HG02840 (cell line): ENCODE data around the gene GLCCI1.
"Not testable (repeated sequence)": the region's sequence is repeated elsewhere in the genome, so short reads cannot be mapped to it uniquely, and the experiment has no call there.

Source experiments
- ATAC-seq: cut with Tn5 transposase; IDR thresholded peaks from one replicate; pipeline ENCODE4 v1.9.1; 2021; ENCODE audit warnings: mild to moderate bottlenecking, moderate library complexity, moderate number of reproducible peaks; ENCODE audit not compliant: unreplicated experiment, low FRiP score

The GLCCI1 gene

DNA sequence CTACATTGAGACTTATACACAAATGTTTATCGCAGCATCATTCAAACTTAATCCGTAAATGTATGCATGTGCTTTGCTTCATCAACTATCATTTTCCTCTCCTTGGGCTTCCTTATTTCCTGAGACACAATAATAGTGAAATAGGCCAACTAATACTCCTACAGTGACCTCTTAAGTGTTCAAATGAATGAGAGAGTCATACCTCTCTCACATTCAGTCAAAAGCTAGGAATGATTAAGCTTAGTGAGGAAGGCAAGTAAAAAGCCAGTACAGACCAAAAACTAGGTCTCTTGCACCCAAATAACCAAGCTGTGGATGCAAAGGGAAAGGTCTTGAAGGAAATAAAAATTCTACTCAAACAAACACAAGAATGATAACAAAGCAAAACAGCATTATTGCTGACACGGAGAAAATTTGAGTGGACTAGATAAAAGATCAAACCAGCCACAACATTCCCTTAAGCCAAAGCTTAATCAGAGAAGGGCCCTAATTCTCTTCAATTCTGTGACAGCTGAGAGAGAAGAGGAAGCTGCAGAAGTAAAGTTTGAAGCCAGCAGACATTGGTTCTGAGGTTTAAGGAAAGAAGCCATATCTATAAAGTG is 72.3 kb downstream of the GLCCI1 start:
- no peak for ATAC-seq

DNA sequence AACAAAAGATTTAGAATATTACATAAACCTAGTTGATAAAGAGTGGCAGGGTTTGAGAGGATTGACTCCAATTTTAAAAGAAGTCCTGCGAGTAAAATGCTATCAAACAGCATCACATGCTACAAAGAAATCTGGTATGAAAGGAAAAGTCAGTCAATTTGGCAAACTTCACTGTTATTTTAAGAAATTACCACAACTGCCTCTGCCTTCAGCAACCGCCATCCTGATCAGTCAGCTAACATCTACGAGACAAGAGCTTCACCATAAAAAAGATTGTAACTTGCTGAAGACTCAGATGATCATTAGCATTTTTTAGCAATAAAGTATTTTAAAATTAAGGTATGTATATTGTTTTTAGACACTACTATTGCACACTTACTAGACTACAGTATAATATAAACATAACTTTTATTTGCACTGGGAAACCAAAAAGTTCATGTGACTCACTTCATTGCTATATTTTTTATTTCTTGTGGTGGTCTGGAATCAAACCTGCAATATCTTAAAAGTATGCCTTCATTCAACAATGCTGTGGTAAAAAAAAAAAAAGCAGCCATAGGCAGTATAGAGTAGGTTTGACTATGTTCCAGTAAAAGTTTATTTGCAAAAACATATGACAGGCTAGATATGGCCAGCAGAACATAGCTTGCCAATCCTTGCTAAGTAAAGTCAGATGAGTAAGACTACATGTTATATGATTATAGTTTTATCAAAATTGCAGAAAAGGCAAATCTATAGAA is 74.4 kb downstream of the GLCCI1 start:
- ATAC-seq: no peak

DNA sequence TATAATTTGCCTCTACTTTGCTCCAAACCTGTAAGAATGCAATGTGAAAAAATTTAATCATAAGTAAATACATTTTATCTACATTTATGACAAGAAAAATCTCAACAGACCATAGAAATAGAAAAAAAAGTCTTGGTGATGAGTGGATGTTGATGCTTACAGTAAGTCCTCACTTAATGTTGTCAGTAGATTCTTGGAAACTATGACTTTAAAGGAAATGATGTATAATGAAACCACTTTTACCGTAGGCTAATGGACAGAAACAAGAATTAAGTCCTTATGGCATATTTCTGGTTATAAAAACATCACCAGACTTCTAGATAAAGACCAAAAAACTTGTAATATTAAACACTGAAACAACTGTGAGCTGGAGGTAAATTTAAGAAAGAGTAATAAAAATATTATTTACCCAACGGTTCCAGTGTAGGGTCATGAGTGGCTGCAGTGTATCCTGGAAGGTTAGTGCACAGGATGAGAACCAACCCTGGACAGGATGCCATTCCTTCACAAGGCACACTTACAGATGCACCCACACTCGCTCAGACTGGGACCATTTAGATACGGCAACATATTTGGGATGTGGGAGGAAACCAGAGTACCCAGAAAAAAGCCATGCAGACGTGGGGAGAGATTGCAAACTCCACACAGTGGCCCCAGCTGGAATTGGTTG is 76.3 kb downstream of the GLCCI1 start:
- ATAC-seq: no peak

DNA sequence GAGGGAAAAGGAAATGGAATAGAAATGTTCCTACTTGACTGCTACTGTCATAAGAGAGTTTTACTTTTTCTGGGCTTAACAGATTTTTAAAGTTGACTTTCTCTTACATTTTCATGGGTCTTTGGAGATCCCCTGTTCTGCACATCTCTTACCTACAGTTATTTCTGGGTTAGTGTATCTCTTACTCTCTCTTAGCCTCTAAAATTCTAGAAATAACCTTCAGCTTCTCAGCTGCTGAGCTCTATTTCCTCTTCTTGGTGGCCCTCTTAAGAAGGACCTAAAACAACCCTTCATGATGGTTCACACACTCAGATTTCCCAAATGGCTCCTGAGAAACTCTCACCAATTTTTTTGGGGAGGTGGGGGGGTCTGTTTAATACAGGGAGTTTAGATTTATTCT is 79.5 kb downstream of the GLCCI1 start:
- ATAC-seq: not testable (repeated sequence)

DNA sequence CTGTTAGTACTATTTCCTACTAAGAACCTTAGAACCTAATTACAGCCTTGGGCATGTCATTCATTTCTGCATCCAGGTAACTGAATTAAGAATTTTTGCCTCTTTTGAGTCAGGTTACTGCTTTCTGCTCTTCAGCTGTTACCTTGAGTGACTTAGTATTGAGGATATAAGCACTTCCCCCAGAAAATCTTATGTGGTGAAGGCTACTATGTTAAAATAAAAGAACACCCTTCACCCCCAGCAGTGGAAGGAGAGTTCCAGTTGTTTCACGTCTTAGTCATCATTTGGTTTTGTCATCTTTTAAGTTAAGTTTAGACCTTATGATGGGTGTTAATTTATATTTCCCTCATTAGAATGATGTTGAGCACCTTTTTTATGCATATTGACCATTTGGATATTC is 82.8 kb downstream of the GLCCI1 start:
- no peak for ATAC-seq

DNA sequence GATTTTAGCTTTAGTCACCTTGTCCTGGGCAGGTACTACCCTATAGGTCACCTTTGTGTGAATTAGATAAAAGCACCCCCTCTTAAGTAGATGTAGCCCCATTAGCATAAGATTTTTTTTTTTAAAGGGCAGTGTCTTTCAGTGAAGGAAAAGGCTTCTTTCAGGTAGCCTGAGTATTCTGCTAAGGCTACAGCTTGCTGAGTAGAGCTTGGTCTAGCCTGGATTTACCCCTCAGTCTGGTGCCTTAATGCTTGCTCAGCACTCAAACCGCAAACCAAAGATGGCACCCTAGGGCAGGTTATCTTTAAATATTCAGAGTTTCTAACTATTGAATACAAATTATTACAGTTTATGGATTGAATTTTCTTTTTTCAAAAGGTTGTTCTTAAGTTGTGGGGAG is 83.4 kb downstream of the GLCCI1 start:
- no peak for ATAC-seq

DNA sequence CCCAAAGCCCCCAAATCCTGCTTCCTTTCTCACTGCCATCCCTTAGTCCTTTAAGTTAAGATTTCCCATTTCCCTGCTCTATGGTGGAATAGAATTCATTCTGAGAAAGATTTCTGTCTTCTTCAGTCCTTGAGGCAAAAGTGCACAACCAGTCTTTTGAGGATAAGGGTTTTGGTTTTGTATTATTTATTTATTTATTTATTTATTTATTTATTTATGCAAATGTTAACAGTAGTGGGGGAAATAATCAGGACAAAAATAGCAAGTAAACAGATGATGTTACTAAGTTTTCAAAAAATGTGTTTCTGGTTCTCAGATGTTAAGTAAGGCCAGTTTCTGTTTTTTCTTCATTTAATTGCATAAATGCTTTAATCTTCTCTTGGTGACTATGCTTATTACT is 84.2 kb downstream of the GLCCI1 start:
- no peak for ATAC-seq

DNA sequence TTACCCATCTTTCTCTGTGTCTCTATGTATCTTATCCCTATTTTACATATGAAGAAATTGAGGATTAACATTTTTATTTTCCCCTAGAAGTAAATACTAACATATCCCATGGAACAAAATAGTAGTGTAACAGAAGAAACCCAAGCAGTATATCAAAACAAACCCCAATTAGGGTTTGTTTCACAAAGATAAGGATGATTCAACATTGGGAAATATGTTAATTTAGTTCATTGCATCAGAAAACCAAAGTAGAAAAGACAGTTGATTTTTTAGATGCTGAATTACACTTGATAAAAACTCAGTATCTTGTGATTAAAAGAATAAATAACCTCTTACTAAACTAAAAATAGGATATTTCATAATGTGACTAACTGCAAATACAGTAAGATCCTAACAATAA is 87.8 kb downstream of the GLCCI1 start:
- ATAC-seq: no peak

DNA sequence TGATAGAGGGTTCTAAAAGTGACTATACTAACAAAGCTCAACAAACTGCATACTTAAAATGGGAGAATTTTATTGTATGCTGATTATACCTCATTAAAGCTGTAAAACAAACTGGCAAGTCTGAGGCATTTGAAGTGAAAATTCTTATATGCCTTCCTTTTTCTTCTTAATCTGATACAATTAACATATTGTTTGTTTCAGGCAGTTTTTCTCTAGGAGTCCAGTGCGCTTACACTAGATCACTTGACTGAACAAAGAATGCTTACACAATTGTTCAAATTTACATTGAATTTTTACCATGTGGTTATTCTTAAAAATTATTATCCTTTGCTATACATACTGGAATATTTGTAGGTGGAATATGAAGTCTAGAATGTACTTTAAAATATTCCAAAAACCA is 89.0 kb downstream of the GLCCI1 start:
- ATAC-seq: no peak

DNA sequence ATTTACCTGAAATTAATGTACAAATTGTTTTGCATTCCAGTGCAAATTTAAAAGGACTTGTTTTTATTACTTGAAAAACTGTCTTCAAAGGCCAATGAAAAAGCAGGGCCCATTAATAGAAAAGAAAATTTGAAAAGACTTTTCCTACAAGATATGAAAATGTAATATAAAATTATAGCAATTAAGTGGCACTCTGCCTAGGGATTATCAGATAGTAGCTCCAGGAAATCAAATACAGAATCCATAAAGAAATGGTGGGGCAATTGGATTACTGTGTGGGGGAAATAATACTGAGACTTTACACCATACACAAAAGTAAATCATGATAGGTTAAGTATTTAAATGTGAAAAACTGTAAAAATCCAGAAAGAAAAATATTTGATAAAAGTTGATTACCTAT is 89.7 kb downstream of the GLCCI1 start:
- no peak for ATAC-seq

DNA sequence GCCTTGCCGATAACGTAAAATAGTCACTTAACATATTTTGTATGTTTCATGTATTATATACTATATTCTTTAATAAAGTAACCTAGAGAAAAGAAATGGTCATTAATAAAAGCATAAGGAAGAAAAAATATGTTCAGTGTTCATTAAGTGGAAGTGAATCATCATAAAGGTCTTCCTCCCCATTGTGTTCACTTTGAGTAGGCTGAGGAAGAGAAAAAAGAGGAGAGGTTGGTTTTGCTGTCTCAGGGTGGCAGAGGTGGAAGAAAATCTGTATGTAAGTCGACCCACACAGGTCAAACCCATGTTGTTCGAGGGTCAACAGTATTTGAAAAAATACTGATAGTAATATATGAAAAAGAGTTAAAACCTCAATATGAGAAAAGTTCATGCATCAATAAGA is 90.3 kb downstream of the GLCCI1 start:
- no peak for ATAC-seq

DNA sequence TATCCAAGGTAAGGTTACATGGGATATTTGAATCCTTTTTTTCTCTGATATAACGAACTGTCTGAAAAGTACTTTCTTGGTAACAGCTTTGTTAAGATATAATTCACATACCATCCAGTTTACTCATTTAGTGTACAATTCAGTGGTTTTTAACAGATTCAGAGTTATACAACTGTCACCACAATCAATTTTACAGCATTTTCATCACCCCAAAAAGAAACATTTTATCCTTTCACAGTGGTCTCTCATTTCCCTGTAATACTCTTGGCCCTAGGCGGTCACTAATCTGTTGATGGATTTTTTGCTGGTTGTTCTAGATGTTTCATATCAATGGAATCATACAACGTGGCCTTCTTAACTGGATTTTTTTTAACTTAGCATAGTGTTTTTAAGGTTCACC is 91.6 kb downstream of the GLCCI1 start:
- ATAC-seq: no peak

DNA sequence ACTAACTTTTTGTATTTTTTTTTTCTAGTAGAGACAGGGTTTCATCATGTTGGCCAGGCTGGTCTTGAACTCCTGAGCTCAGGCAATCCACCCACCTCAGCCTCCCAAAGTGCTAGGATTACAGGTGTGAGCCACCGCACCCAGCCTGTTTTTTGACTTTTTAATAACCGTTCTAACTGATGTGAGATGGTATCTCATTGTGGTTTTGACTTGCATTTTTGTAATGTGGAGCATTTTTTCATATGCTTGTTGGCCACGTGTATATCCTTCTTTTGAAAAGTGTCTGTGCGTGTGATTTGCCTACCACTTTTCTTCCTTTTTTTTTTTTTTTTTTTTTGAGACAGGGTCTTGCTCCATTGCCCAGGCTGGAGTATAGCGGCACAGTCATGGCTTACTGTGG is 94.7 kb downstream of the GLCCI1 start:
- ATAC-seq: not testable (repeated sequence)

DNA sequence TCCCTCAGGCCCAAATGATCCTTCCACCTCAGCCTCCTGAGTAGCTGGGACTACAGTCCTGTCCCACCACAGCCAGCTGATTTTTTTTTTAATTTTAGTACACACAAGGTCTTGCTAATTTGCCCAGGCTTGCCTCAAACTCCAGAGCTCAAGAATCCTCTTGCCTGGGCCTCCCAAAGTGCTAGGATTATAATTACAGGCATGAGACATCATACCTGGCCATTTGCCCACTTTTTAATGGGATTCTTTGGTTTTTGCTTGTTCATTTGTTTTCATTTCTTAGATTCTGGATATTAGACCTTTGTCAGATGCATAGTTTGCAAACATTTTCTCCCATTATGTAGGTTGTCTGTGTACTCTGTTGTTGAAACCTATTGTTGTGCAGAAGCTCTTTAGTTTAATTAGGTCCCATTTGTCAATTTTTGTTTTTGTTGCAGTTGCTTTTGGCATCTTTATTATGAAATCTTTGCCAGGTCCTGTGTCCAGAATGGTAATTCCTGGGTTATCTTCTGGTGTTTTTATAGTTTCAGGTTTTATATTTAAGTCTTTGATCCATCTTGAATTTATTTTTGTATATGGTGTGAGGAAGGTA is 95.2 kb downstream of the GLCCI1 start:
- no peak for ATAC-seq

DNA sequence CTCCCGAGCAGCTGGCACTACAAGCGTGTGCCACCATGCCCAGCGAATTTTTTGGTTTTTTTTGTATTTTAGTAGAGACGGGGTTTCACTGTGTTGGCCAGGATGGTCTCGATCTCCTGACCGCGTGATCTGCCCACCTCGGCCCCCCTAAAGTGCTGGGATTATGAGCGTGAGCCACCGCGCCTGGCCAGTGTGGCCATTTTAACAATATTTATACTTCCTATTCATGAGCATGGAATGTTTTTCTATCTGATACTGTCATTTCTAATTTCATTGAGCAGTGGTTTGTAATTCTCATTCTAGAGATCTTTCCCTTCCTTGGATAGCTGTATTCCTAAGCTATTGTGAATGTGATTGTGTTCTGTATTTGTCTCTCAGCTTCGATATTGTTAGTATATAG is 96.2 kb downstream of the GLCCI1 start:
- no peak for ATAC-seq

DNA sequence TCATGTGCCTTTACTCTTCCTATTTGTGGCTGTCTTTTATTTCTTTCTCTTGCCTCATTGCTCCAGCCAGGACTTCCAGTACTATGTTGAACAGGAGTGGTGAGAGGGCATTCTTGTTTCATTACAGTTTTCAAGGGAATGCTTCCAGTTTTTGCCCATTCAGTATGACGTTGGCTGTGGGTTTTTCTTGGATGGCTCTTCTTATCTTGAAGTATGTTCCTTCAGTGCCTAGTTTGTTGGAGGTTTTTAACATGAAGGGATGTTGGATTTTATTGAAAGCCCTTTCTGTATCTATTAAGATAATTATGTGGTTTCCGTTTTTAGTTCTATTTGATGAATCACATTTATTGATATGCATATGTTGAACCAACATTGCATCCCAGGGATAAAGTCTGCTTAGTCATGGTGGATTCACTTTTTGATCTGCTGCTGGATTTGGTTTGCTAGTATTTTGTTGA is 96.8 kb downstream of the GLCCI1 start:
- ATAC-seq: no peak

DNA sequence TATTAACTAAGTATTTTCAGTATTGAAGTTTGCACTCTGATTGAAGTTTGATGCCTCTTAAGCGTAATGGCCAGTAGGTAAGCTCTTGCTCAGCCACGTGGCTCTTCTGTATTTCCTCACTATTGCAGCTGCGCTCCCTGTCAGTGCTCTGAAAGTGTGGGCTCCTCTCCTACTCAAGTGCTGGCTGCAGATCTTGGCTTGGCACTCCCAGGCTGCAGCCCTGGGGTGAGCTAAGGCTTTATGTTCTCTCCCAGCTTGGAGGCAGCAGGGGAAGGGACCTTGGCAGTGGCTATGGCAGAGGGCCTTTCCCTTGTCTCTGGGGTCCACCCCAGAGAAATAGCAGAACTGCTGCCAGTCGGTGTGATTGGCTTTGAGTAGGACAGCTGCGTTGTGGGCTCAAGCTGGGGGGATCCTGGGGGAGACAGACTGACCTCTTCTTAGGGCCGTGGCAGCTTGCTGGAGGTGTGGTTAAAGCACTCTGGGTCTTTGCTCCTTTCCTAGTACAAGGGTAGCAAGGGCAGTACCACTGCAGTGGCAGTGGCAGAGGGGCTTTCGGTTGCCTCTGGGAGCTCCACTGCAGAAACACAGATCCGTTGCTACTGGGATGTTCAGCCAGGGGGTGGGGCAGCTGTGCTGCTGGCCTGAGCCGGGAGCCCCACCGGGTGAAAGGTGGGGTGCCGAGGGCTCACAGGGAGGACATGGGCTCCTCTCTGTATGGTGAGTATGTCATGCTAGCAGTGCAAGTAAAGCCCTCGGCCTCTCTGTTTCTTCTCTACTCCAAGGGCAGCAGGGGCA is 100.5 kb downstream of the GLCCI1 start:
- no peak for ATAC-seq

DNA sequence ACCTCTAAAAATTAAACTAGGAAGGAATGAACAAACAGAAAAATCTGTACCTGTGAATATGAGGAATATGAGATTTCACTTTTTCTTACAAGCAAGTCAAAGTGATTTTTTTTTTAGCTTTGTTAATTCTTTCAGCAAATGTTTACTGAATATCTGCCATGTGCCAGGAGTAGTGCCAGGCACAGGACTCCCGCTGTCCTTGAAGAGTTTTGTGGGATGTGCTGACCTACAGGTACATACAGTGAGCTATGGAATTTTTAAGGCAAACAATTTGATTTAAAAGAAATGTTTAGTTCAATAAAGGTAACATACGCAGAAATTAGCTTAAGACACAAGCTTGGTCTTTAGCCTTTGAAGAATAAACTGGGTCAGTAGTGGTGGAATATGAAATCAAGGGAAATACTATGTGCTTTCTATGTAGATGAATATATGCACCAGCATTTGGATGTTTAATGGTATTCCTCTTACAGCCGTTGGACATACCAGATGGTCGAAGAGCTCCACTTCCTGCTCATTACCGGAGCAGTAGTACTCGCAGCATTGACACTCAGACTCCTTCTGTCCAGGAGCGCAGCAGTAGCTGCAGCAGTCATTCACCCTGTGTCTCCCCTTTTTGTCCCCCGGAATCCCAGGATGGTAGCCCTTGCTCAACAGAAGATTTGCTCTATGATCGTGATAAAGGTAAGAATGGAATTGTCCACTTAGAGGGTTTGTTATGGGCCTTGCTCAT is 102.0 kb downstream of the GLCCI1 start:
- no peak for ATAC-seq

DNA sequence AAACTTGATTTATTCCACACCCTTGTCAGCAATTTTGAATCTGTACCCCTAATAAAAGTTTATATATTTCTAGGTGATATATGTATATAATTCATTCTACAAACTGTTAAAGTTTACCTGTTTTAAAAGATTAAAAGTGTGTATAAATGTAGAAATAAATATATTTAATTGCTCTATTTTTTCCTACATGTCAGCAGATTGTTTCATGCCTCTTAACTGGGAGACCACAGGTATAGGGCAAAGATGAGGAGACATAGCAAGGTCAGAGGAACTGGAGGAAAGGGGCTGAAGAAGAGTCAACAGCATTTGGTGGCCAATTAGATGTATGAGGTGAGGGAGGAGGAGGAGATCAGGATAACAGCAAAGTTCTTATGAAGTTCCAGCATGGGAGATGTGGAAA is 109.8 kb downstream of the GLCCI1 start:
- ATAC-seq: no peak

DNA sequence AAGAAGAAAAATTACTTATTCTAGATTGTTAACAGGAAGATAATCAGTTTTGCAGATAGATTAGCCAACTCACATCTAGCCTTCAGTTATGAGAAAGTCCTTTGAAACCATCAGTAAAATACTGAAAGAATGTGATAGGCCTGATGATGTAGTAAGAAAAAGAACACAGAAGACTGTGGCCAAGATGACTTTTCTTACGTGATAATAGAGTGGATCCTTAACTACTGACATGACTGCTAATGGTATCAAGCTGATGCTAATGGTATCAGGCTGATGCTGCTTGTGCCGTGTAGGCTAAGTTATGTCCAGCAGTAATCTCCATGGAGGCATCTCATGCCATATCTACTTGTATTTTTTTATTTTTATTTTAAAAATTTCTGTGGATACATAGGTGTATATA is 114.2 kb downstream of the GLCCI1 start:
- ATAC-seq: no peak
